Raji (cell line): ENCODE data around the gene SCD.

Experiments
- POLR2A ChIP-seq: IDR thresholded peaks from 2 replicates; pipeline ENCODE4 v1.6.1; 2011; ENCODE audit warnings: low read depth, low read length, control low read depth; ENCODE audit not compliant: insufficient read depth

SCD gene

GRCh38 chr10:100370714-100371481, 23.9 kb downstream of the SCD start:
- no peak for TF ChIP-seq POLR2A

DNA sequence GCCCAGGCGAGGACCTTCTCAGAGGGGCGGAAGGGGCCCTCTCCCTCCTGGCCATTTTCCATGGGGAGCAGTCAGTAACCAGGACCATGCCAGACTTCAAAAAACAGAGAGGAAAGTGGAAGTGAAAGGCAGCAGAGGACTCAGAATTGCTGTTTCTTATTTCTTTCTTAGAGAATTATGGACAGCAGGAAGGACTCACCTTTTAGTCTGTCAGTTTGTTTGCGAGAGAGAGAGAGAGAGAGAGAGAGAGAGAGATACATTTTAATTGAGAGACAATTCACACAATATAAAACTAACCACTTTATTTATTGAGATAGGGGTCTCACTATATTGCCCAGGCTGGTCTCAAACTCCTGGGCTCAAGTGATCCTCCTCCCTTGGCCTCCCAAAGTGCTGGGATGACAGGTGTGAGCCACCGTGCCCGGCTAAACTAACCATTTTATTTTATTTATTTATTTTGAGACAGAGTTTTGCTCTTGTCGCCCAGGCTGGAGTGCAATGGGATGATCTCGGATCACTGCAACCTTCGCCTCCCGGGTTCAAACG, 24.5 kb downstream of the SCD start:
- no peak for TF ChIP-seq POLR2A

DNA sequence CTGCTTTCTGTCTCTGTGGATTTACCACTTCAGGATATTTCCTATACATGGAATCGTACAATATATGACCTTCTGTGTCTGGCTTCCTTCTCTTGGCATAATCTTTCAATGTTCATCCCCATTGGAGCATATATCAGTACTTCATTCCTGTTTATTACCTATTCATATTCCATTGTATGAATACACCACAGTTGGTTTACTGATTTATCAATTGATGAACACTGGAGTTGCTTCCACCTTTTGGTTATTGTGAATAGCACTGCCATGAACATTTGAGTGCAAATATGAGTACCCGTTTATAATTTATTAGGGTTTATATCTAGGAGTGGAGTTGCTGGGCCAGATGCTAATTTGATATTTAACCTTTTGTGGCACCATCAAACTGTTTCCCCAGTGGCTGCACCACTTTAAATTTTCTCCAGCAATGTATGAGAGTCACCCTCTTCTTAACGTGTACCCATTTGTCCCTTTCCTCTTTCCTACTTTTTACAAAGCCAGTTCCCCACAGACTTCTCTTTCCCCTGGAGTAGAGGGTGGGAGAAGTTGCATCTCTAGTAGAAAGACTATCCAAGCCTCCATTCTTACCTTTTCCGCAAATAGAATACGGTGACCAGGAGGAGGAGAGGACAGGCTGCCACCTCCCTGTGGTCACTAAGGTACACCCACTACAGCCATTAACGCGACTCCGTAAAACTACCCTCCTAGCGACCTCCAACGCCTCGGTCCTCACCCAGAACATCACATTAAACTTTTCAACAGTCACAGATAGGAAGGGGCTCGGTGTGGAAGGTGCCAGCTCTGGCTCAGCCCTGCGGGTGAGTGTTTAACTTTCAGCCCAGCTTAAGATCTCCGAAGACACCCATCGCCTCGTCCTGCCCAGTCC, 25.6 kb downstream of the SCD start:
- no peak for TF ChIP-seq POLR2A

- peak; percentile 66 for TF ChIP-seq POLR2A
Measured at GRCh38 chr10:100373298-100374199, 26.5 kb downstream of the SCD start.

DNA sequence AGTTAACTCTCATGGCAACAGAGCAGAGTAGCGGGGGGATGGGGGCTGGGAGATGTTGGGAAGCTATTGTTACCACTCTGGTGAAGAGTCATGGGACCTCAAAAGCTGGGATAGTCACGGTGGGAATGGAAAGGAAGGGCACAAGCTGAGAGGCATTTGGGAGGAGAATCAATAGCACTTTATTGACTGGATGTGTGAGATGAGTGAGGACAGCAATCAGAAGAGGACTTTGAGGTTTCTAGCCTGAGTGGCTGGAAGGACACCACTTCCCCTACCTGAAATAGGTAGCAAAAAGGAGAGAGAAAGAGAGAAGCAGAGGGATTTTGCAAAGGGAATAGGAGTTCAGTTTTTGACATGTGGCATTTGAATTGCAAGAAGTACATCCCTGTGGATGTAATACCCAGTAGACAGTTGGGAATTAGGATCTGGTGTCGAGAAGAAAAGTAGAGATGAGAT, 27.2 kb downstream of the SCD start:
- no peak for TF ChIP-seq POLR2A

DNA sequence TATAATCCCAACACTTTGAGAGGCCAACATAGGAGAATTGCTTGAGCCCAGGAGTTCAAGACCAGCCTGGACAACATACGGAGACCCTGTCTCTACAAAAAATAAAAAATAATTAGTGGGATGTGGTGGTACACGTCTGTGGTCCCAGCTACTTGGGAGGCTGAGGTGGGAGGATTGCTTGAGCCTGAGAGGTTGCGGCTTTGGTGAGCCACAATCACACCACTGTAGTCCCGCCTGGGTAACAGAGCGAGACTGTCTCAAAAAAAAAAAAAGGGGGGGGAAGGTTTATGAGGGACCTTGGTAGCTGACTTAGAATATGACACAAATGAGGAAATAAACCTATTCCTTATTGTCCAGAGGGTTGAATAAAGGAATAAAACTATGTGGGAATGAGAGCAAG, 30.8 kb downstream of the SCD start:
- no peak for TF ChIP-seq POLR2A

DNA sequence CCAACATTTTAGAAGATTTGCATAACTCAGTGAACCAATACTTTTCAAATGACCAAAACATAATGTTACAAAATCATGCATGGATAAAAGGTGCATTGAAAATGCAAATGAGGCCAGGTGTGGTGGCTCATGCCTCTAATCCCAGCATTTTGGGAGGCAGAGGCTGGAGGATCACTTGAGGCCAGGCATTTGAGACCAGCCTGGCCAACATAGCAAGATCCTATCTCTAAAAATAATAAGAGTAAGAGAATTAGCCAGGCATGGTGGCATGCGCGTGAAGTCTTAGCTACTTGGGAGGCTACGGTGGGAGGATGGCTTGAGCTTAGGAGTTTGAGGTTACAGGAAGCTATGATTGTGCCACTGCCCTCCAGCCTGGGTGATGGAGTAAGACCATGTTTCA, 33.4 kb downstream of the SCD start:
- no peak for TF ChIP-seq POLR2A

- TF ChIP-seq POLR2A, result no peak
Measured at GRCh38 chr10:100382553-100382952, 35.5 kb downstream of the SCD start.

- no peak for TF ChIP-seq POLR2A
Measured at GRCh38 chr10:100383251-100383650, 36.2 kb downstream of the SCD start.

- no peak for TF ChIP-seq POLR2A
Measured at GRCh38 chr10:100391163-100392002, 44.4 kb downstream of the SCD start.

DNA sequence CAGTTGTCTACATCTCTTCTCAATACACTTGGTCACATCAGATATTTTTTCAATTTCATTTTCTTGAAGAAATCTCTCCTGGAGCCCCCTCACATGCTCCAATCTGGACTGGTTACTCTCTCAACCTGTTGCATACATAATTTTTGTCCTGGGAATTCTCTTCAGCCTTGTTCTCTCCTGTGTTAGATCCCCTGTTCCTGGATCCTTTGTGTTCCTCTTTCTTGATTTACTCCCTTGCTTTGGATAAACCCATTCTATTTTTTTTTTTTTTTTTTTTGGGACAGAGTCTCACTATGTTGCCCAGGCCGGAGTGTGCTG, 45.6 kb downstream of the SCD start:
- TF ChIP-seq POLR2A, result no peak

- TF ChIP-seq POLR2A, result no peak
Measured at GRCh38 chr10:100395626-100396025, 48.6 kb downstream of the SCD start.

DNA sequence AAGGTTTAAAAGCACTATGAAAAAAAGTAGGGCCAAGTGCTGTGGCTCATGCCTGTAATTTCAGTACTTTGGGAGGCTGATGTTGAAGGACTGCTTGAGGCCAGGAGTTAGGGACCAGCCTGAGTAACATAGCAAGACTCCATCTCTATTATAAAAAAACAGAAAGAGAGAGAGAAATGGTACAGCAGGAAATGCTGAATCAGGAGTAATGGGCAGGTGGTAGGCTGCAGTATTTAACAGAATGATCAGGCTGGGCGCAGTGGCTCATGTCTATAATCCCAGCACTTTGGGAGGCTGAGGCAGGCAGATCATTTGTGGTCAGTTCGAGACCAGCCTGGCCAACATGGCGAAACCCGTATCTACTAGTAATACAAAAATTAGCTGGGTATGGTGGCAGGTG, 49.6 kb downstream of the SCD start:
- TF ChIP-seq POLR2A, result no peak

DNA sequence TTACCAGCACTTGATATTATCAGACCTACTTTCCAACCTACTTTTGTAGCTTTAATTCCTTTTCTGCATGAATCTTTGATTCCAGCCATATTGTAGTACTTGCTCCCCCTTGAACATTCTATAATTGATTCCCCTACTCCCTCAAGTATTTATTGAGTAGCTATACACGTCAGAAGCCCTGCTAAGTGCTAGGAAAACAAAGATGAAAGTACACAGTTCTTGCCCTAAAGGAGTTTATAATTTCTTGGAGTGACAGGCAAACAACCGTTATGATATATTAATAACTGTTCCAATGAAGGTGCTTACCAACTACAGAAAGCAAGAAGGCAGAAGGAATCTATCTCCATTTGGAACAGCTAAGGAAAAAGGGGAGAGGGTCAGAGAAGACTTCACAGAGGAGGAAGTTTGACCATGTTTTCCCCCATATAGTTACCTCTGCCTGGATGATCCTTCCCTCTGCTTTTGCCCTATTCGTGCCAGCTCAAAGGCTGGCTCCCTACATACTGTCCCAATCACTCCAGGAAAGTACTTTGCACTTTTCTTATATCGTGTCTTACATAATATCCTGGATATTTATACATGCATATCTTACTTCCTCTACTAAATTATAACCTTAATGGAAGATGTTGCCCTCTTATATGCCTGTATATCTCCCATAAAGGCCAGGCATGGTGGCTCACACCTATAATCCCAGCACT, 54.7 kb downstream of the SCD start:
- TF ChIP-seq POLR2A, result no peak

- TF ChIP-seq POLR2A, result no peak
Measured at GRCh38 chr10:100403734-100404133, 56.7 kb downstream of the SCD start.
